Natural killer cell (primary cell): Measurements from ENCODE around the gene SAE1. TPM values are rescaled to one million over a fixed set of nuclear protein-coding genes. Genes with fewer than 3 reads are reported as not detected.

Source experiments
- ATAC-seq, 3 donors: fragments of 150-1000 bp in 2 of 3; fragments of 200-7000 bp in 1 of 3; cut with Tn5 transposase; 1 replicate in 1 of 3; 2 replicates in 2 of 3; pipeline ENCODE4 v1.10.0; 2021; ENCODE audit warnings: mild to moderate bottlenecking in 2 of 3, moderate library complexity in 2 of 3
- DNase-seq, 2 donors: peaks; one replicate each; pipeline versions ENCODE4 v3.0.0 to v3.0.0-alpha.2; 2013 to 2021; ENCODE audit warnings: mixed read lengths in 1 of 2
- H3K27ac ChIP-seq: one replicate; pipeline ENCODE4 v1.5.1; 2013; ENCODE audit warnings: mild to moderate bottlenecking, low read length
- H3K27me3 ChIP-seq: one replicate; pipeline ENCODE4 v1.6.1; 2013; ENCODE audit warnings: low read length; ENCODE audit not compliant: control insufficient read depth, insufficient read depth
- H3K36me3 ChIP-seq: one replicate; pipeline ENCODE4 v1.6.1; 2013; ENCODE audit warnings: low read length; ENCODE audit not compliant: control insufficient read depth, insufficient read depth
- H3K4me1 ChIP-seq: one replicate; pipeline ENCODE4 v1.6.1; 2013; ENCODE audit warnings: low read length; ENCODE audit not compliant: control insufficient read depth, insufficient read depth
- H3K4me3 ChIP-seq: one replicate; pipeline ENCODE4 v1.5.1; 2013; ENCODE audit warnings: low read length
- H3K9me3 ChIP-seq: one replicate; pipeline ENCODE4 v1.6.1; 2013; ENCODE audit warnings: low read length; ENCODE audit not compliant: control insufficient read depth, insufficient read depth
- H3K27ac Mint-ChIP-seq, 2 donors: one replicate each; pipeline ENCODE4 v1.8.0; 2022; ENCODE audit warnings: mild to moderate bottlenecking in 2 of 2, mixed read lengths in 2 of 2, moderate library complexity in 1 of 2
- H3K27me3 Mint-ChIP-seq, 2 donors: one replicate each; pipeline ENCODE4 v1.8.0; 2022; ENCODE audit warnings: low read depth in 2 of 2, mixed read lengths in 2 of 2
- H3K36me3 Mint-ChIP-seq: one replicate; pipeline ENCODE4 v1.8.0; 2022; ENCODE audit warnings: mixed read lengths
- H3K4me1 Mint-ChIP-seq, 2 donors: one replicate each; pipeline ENCODE4 v1.8.0; 2022; ENCODE audit warnings: mixed read lengths in 2 of 2
- H3K4me3 Mint-ChIP-seq: one replicate; pipeline ENCODE4 v1.8.0; 2022; ENCODE audit warnings: mild to moderate bottlenecking, moderate library complexity, mixed read lengths
- H3K9me3 Mint-ChIP-seq, 2 donors: one replicate each; pipeline ENCODE4 v1.8.0; 2022; ENCODE audit warnings: mixed read lengths in 2 of 2
- WGBS: methylation state at CpG from one replicate; pipeline ENCODE4 v1.1.7; 2013; ENCODE audit warnings: missing lambda C conversion rate; ENCODE audit not compliant: insufficient coverage; 5-methylcytosine and 5-hydroxymethylcytosine counted together
- intact Hi-C: fragments of 100-400 bp; cut with micrococcal nuclease; formaldehyde crosslinking; loops from one replicate; pipeline ENCODE4 v1.14.2; 2022
- total RNA-seq, 4 donors: library from RNA; stranded (reverse); fragments of 120-200 nt in 1 of 4; gene quantifications; one replicate each; pipeline versions ENCODE4 v1.2.3 to v1.2.4, GENCODE V29; 2013 to 2022
- TF ChIP-seq, protein P1 (sequence below): fragments of 200-600 bp; IDR thresholded peaks from one replicate; pipeline ENCODE4 v1.8.0; 2022; ENCODE audit warnings: antibody characterized with exemption

SAE1 gene
- total RNA-seq, 3 donors from 2014 or later (not counting 1 experiment from before 2014, with no cell fraction given), result 42.5 to 49.3 (median 46.0) TPM

DNA sequence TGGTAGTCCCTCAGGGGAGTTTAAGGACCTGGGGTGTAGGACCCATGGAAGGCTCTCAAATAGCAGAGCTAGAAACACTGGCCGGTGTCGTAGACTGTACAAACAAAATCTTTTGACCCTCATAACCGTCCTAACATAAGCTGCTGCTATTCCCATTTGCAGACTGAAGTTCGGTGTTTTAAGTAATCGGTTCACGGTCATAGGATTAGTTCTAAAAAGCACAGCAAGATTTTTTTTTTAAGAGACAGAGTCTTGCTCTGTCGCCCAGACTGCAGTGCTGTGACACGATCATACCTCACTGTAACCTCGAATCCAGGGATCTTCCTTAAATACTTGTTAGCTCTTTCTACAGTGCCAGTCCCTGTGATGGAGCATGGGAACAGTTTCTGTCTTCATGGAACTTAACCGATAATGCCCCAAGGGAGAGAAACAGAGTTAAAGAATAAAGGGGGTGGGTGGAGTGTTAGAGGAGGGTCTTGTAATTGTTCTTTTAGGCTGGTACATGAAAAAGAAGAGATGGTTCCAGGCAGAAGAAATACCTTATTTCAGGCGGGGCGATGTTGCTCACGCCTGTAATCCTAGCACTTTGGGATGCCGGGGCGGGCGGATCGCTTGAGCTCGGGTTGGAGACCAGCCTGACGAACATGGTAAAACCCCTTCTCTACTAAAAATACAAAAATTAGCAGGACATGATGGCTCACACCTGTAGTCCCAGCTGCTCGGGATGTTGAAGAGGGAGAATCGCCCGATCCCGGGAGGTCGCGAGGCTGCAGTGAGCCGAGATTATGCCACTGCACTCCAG lies 16.6 kb upstream of the SAE1 start:
- WGBS, result 69% methylated on average over 26 of the region's 26 CpGs
- no peak for ATAC-seq
- TF ChIP-seq, protein P1, sequence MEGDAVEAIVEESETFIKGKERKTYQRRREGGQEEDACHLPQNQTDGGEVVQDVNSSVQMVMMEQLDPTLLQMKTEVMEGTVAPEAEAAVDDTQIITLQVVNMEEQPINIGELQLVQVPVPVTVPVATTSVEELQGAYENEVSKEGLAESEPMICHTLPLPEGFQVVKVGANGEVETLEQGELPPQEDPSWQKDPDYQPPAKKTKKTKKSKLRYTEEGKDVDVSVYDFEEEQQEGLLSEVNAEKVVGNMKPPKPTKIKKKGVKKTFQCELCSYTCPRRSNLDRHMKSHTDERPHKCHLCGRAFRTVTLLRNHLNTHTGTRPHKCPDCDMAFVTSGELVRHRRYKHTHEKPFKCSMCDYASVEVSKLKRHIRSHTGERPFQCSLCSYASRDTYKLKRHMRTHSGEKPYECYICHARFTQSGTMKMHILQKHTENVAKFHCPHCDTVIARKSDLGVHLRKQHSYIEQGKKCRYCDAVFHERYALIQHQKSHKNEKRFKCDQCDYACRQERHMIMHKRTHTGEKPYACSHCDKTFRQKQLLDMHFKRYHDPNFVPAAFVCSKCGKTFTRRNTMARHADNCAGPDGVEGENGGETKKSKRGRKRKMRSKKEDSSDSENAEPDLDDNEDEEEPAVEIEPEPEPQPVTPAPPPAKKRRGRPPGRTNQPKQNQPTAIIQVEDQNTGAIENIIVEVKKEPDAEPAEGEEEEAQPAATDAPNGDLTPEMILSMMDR, result no peak
- peak overlapping the region; percentile 99 for H3K4me3 Mint-ChIP-seq
- H3K36me3 Mint-ChIP-seq, result no peaks in the 10 kb centered on the region
- Histone ChIP-seq H3K4me1 (peaks cover 13% of the 10 kb centered on the region), H3K9me3 (no peaks in the 10 kb centered on the region), H3K27ac (peak overlapping the region; percentile 98), H3K36me3 (peaks cover 3% of the 10 kb centered on the region), H3K4me3 (peak overlapping the region; percentile 83), H3K27me3 (no peaks in the 10 kb centered on the region)
- H3K9me3 Mint-ChIP-seq, result no peaks in the 10 kb centered on the region
- intact Hi-C loops, result loop anchor here (1.0 to 5.0 kb wide), 5 partner anchors 17 to 512 kb away; partner anchors contain the start of genes ARHGAP35, CALM3 and SAE1
- DNase-seq, result no peak
- H3K27ac Mint-ChIP-seq, result peak overlapping the region; percentile 99 to 100
- H3K4me1 Mint-ChIP-seq, result peaks cover 39 to 40% of the 10 kb centered on the region in 2 donors
- peaks cover 0 to 4% of the 10 kb centered on the region in 2 donors for H3K27me3 Mint-ChIP-seq

DNA sequence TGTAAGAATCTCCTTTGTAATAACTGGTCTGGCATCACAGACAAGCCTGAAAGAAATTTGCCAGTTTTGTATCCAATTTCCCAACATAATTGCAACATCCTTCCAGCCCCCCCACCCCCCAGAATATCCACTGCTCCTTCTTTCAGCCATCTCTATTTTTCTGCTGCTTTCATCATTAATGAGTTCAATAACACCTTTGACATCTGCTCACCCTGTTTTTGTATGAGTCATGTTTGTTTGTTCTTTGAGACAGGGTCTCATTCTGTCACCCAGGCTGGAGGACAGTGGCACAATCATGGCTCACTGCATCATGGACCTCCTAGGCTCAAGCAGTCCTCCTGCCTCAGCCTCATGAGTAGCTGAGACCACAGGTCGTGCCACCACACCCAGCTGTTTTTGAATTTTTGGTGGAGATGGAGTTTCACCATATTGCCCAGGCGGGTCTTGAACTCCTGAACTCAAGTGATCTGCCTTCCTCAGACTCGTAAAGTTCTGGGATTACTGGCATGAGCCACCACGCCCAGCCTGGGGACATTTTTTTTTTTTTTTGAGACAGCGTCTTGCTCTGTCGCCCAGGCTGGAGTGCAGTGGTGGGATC lies 10.1 kb upstream of the SAE1 start:
- intact Hi-C loops, result no loop called here
- Histone ChIP-seq H3K9me3 (no peaks in the 10 kb centered on the region), H3K4me3 (no peak overlapping the region), H3K36me3 (no peaks in the 10 kb centered on the region), H3K4me1 (no peaks in the 10 kb centered on the region), H3K27ac (no peak overlapping the region), H3K27me3 (no peaks in the 10 kb centered on the region)
- ATAC-seq (no peak), DNase-seq (no peak)
- Mint-ChIP-seq H3K4me1 (no peaks in the 10 kb centered on the region), H3K27me3 (no peaks in the 10 kb centered on the region), H3K9me3 (no peaks in the 10 kb centered on the region), H3K27ac (no peak overlapping the region), H3K36me3 (no peaks in the 10 kb centered on the region), H3K4me3 (no peak overlapping the region)
- 95% methylated on average over 6 of the region's 6 CpGs for WGBS
- TF ChIP-seq, protein P1, result no peak

DNA sequence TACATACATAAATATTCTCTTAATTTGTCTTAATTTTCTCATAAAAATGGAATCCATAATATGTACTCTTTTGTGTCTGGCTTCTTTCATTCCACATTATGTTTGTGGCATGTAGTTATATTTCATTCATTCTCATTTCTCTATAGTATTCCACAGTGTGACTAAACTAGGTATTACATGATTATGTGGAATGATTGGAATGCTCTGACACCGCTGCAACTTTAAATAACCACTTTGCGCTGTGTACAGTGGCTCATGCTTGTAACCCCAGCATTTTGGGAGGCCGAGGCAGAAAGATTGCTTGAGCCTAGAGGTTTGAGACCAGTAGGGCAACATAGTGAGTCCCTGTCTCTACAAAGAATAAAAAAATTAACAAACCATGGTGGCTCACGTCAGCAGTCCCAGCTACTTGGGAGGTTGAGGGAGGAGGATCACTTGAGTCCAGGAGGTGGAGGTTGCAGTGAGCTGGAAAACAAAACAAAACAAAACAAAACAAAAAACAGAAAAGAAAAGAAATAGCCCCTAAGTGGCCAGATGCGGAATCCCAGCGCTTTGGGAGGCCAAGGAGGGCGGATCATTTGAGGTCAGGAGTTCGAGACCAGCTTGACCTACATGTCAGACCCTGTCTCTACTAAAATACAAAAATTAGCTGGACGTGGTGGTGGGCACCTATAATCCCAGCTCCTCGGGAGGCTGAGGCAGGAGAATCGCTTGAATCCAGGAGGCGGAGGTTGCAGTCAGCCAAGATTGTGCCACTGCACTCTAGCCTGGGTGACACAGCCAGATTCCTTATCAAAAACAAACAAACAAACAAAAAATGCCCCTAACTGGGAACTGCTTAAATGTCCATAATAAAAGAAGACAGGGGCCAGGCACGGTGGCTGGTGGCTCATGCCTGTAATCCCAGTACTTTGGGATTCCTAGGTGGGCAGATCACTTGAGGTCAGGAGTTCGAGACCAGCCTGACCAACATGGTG lies 8.0 kb upstream of the SAE1 start:
- H3K27ac Mint-ChIP-seq, result no peak overlapping the region

More for the DNA sequence above, 8.0 kb upstream of the SAE1 start:
- no peaks in the 10 kb centered on the region for H3K36me3 Mint-ChIP-seq
- Histone ChIP-seq H3K36me3 (no peaks in the 10 kb centered on the region), H3K4me3 (no peak overlapping the region), H3K9me3 (no peaks in the 10 kb centered on the region), H3K27ac (no peak overlapping the region), H3K27me3 (no peaks in the 10 kb centered on the region), H3K4me1 (no peaks in the 10 kb centered on the region)
- TF ChIP-seq, protein P1, result no peak
- 92% methylated on average over 13 of the region's 14 CpGs for WGBS
- intact Hi-C loops, result no loop called here
- no peaks in the 10 kb centered on the region for H3K9me3 Mint-ChIP-seq
- H3K27me3 Mint-ChIP-seq, result no peaks in the 10 kb centered on the region
- no peak for ATAC-seq
- no peaks in the 10 kb centered on the region for H3K4me1 Mint-ChIP-seq
- DNase-seq, result no peak
- H3K4me3 Mint-ChIP-seq, result no peak overlapping the region
